Head of caudate nucleus (tissue), 42 donors: ENCODE measurements around the gene PDE1C.

Source experiments
- DNase-seq, 42 donors: peaks; one replicate each; pipeline versions ENCODE4 v3.0.0 to v3.0.0-alpha.2; 2020 to 2021; ENCODE audit warnings: mixed read lengths in 7 of 42
- intact Hi-C: fragments of 100-400 bp; cut with DNase I; formaldehyde crosslinking; loops from one replicate; pipeline ENCODE4 v1.15.0; 2022

Gene PDE1C

DNA sequence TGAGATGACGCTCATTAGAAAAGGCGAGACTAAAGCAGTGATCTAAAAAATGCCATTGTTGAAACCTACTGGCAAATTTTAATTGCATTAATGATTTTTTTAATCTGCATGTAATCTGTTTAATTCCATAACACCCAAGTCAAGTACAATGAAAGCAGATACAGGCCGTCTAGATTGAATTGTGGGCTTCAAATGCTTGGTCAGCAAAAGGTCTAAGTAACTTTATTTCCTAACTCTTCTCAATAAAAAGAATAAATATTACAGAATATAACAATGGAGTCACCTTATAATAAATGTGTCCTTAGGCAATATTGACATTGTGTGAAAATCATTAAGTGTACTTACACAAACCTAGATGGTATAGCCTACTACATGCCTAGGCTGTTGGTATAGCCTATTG, 20.6 kb downstream of the PDE1C start:
- no peak for DNase-seq
- intact Hi-C loops, result no loop called here

- intact Hi-C loops, result no loop called here
- no peak for DNase-seq
Measured at GRCh38 chr7:32048970-32049491, 21.2 kb downstream of the PDE1C start.

GRCh38 chr7:32047801-32048200, 22.4 kb downstream of the PDE1C start:
- intact Hi-C loops, result no loop called here

DNA sequence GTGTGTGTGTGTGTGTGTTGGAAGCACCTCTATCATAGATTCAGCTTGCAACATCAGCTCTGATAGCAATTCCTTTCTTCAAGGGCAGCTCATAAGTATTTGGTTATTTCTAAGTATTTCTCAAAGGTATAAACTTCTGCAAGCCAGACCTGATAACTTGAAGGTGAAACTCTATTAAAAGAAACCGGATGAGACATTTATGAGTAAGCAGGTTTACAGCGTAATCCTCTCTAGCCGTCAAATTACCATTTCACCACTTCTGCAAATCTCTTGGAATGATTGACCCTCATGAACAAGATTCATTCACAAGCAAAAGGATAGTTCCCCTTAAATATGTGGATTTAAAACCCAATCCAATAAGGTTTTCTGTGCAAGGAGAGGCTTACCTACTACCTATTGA, 23.1 kb downstream of the PDE1C start:
- intact Hi-C loops, result no loop called here
- DNase-seq, result no peak

More at GRCh38 chr7:32047801-32048200, 22.4 kb downstream of the PDE1C start:
- no peak for DNase-seq

DNA sequence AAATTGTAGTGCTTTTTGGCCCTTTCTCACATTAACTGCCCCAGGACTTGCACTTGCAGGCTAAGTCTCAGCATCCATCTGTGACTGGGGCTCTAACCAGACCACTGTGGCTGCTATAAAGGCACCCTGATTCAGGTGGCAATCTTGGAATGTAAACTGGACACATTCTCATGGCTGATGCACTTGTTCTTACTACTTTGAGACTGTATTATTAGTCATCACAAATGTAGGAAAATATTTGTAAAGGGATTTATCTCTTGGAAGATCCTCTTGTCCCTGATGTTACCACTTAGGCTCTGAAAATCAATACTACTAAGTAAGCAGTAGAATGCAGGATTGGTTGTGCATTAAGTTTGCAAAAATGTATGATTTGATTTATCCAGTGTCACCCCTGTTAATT, 25.0 kb downstream of the PDE1C start:
- intact Hi-C loops, result no loop called here
- no peak for DNase-seq

GRCh38 chr7:32044739-32045138, 25.5 kb downstream of the PDE1C start:
- DNase-seq, result no peak
- intact Hi-C loops, result no loop called here

GRCh38 chr7:32043688-32044087, 26.5 kb downstream of the PDE1C start:
- intact Hi-C loops, result no loop called here
- DNase-seq, result no peak

- intact Hi-C loops, result no loop called here
- no peak for DNase-seq
Measured at GRCh38 chr7:32042900-32043299, 27.3 kb downstream of the PDE1C start.

DNA sequence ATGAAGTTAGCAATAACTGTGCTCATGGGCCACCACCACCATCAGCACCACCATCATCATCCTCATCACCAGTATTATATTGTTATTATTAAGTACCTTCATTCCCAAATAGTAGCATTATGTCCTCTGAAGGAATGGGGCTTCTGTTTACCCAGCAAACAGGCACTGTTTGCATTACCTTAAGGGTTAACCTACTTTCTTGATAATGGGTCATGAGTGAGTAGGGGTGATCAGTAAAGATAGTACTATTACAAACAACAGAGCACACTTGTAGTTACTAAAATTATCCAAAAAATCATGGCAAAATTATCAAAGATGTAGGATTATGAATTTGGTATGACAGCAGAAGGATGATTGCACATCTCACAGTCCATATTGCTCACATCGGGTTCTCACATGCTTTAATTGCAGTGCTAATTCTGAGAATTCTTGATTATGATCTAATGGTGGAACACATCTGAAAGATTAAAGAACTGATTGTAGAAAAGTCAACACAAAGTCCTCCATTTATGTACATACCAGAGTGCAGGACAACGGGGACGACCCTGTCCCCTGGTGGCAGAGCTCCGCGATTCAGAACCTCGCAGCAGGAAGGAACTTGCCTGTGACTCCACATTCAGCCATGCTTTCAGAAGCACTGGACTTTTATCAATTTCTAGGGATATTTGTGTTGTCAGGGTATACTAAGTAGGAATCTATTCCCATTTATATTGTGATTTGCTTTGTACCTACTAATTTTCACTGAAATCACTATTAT, 31.0 kb downstream of the PDE1C start:
- intact Hi-C loops, result loop anchor here (10.0 kb wide), 1 partner anchor 154 kb away; no protein-coding TSS in a partner anchor
- DNase-seq, result peak in 38 of 42 donors; percentile 19 to 85 (median 50)

DNA sequence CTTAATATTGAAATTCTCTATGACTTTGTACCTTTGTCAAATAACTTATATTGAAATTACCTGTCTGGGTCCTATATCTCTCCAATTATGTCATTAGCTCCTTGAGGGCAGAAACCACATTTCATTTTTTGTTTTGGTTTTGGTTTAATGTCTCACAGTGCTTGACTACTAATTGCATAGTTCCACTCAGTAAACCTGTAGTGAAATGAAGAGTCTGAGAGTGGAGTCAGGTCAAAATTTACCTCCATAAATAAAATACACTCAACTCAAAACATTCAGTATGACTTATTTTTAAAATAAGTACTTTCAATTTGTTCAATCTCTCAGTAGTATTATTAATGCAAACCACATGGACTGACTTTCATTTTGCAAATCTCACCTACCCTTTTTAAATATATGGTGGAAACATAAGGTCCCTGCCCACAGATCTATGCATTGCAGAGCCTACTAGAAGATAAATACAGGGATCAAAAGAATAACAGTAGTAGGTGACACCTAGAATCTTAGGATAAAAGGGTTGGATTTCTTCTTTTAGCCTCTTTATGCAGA, 32.5 kb downstream of the PDE1C start:
- intact Hi-C loops, result loop anchor here (10.0 kb wide), 1 partner anchor 153 kb away; no protein-coding TSS in a partner anchor
- DNase-seq, result no peak

DNA sequence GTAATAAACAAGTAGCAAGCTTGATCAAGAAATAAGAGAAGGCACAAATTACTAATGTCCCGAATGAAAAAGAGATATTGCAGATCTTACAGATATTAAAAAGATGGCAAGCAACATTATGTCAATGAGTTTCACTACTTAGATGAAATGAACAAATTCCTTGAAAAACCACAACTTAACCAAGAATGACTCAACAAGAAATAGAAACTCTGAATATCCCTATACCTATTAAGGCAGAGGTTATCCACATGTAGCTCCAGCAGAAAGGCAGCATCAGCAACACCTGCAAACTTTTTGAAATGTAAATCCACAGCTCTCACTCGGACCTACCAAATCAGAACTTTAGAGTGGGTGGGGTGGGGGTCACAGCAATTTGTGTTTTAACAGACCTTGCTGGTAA, 33.6 kb downstream of the PDE1C start:
- intact Hi-C loops, result loop anchor here (10.0 kb wide), 1 partner anchor 152 kb away; no protein-coding TSS in a partner anchor
- DNase-seq, result no peak

DNA sequence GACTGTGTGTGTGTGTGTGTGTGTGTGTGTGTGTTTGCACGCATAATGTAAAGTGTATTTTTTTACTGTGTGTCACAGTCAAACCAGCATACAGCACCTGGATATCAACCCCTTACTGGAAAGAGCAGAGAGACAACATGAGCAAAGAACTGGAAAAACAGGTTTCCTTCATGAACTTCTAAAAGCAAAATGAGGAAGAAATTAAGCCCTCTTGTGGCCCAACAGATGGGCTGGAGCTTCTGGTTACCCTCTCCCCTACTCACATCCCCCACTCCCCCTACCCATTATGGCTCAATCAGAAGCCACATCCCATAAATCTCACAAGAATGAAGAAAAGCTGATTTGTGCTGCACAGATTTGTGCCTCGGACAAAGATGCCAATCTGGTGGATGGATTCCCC, 36.2 kb downstream of the PDE1C start:
- intact Hi-C loops, result loop anchor here (10.0 kb wide), 1 partner anchor 149 kb away; no protein-coding TSS in a partner anchor
- no peak for DNase-seq

DNA sequence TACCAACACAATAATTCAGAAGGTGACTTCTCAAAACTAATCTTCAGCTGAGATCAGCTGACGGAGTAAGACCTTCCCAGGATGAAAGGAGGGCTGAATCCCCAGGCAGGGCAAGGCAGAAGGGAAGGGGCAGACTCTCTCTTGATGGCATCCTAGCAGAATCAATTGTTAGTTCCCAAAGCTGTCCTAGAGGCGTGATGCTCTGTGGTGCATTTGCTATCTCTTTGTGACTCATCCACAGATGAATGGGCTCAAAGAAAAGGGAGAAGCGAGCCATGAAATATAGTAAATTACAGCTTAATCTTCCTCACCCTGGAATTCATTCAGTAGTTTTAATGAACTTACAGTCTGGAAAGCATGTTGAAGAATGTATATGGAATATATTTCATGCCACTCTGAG, 37.2 kb downstream of the PDE1C start:
- intact Hi-C loops, result loop anchor here (10.0 kb wide), 1 partner anchor 148 kb away; no protein-coding TSS in a partner anchor
- DNase-seq, result no peak

- intact Hi-C loops, result loop anchor here (10.0 kb wide), 1 partner anchor 147 kb away; no protein-coding TSS in a partner anchor
- no peak for DNase-seq
Measured at GRCh38 chr7:32032211-32032610, 38.0 kb downstream of the PDE1C start.

DNA sequence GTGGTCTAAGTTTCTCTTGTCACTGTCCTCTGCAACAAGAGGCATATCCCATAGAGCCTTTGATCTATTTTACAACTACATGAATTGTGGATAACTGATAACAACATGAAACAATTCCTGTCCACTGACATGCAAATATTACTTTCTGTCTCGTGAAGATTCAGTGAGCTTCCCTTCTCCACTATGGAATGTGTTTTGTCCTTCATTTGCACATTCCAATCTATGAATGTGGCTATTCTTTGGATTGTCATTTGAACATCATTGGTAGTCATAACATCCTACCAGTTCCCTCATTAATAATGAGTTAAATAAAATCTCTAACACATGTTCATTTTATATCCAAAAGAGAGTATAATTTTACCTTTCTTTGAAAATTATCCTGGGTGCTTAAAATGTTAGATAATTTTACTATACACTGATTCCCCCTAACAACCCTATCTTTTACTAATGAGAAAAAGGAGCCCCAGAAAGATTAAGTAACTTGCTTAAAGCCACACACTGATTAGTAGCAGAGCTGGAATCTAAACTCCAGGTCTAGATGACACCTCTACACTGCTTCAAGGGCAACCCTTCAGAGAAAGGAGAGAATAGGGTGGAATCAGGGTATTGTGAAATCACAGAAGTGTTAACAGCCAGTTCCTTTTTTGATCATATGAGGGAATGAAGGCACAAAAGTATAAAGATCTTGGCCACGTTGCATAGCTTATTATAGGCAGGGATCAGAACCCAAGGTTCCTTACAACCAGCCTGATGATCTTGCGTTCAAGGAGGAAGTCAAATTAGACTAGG, 39.1 kb downstream of the PDE1C start:
- no peak for DNase-seq
- intact Hi-C loops, result loop anchor here (10.0 kb wide), 1 partner anchor 146 kb away; no protein-coding TSS in a partner anchor

- no peak for DNase-seq
Measured at GRCh38 chr7:32026083-32026425, 44.2 kb downstream of the PDE1C start.

DNA sequence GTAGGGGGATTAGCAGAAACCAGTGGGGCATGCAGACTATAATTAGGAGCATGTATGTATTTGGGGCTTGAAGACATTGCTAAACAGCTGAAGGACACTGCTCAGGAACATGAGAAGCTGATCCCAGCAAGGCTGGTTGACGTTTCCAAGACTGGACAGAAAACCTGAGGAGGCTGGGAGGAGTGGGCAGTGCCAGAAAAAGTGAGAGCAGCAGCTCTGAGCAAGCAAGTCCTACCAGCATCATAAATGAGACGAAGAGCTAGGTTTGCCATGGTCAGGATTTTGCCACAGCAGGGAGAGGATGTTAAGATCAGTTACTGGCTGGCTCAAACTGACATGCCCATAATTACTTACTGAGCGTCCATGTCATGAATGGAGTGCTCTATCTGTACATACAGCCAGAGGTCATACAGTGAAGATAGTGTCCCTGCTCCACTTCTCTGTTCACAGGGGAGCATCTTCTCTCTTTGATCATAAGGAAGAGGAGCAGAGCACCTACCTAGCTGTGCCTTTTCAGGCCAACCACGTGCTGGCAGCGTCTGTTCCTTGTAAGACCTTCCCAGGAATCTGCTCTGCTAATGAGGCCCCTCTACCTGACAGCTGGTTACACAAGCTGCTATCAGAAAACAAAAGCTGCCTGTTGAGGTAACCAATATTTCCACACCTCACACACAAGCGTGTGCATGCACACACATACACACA, 44.7 kb downstream of the PDE1C start:
- intact Hi-C loops, result no loop called here
- no peak for DNase-seq

More at GRCh38 chr7:32026083-32026425, 44.2 kb downstream of the PDE1C start:
- intact Hi-C loops, result no loop called here

DNA sequence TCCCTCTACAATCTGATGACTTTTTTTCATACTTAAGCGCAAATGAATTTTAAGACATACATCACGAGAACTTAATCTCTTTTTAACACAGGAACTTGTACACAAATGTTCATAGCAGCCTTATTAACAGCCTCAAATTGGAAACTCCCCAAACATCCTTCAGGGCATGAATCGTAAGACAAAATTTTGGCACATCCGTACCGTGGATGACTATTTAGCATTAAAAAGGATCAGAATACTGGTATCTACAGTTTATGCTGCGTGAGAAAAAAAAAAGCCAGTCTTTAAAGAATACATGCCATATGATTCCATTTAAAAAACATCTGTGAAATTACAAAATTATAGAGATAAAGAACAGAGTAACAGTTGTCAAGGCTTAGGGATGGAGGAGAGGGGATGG, 46.8 kb downstream of the PDE1C start:
- intact Hi-C loops, result no loop called here
- no peak for DNase-seq

DNA sequence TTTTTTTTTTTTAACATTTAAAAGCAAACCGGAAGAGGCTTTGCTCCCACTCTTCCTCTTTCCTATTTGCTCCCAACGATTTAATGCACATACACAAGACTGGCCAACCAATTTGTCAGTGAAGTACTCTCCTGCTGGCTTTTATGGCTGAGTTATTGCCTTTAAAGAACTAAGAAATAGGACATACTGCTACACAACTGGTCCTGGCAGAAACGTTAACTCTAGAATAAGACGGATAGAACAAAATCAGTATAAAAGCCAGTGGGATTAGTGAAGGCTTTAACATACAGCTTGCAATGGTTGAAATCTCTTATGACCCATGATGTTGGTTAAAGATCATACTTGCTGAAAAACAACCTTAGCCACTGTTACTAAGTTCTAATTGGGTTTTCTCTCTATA, 47.2 kb downstream of the PDE1C start:
- DNase-seq, result no peak
- intact Hi-C loops, result no loop called here
